DND-41 (cell line): ENCODE results near the gene SETBP1.

Experiments used
- EZH2 ChIP-seq: IDR thresholded peaks from 3 replicates; pipeline ENCODE4 v1.6.1; 2012; ENCODE audit warnings: borderline replicate concordance, low read depth, mild to moderate bottlenecking, moderate library complexity, low read length, inconsistent platforms; ENCODE audit not compliant: severe bottlenecking
- TF ChIP-seq, protein P1 (sequence below): IDR thresholded peaks from 2 replicates; pipeline ENCODE4 v1.5.1; 2012; ENCODE audit warnings: borderline replicate concordance, low read length, moderate library complexity, mild to moderate bottlenecking; ENCODE audit not compliant: poor library complexity, severe bottlenecking; ENCODE audit errors: extremely low read depth

DNA sequence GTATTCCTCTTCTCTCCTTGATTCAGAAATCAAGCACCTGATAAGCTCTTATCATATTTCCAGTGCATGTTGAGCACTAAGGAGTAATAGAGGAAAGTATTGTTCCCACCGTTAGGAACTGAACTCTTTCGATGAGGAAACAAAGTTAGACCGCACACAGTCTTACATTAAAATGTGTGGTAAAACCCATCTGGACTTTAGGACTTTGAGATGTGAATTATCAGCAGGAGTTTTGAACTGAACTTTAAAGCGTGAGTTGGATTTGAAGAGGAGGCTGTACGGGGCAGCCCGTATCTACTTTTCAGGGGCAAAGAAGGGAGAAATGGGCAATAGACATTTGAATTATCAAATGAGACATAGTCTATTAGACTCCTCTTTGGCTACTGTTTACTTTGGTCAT, 134.4 kb downstream of the SETBP1 start:
- TF ChIP-seq, protein P1, sequence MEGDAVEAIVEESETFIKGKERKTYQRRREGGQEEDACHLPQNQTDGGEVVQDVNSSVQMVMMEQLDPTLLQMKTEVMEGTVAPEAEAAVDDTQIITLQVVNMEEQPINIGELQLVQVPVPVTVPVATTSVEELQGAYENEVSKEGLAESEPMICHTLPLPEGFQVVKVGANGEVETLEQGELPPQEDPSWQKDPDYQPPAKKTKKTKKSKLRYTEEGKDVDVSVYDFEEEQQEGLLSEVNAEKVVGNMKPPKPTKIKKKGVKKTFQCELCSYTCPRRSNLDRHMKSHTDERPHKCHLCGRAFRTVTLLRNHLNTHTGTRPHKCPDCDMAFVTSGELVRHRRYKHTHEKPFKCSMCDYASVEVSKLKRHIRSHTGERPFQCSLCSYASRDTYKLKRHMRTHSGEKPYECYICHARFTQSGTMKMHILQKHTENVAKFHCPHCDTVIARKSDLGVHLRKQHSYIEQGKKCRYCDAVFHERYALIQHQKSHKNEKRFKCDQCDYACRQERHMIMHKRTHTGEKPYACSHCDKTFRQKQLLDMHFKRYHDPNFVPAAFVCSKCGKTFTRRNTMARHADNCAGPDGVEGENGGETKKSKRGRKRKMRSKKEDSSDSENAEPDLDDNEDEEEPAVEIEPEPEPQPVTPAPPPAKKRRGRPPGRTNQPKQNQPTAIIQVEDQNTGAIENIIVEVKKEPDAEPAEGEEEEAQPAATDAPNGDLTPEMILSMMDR: no peak
- no peak for TF ChIP-seq EZH2
